Hepatocyte (in vitro differentiated cells): Measurements from ENCODE around the gene PRDX5.

ENCODE experiments used
- EZH2 ChIP-seq: fragments of 200-600 bp; sonication (generic); IDR thresholded peaks from 2 replicates; pipeline ENCODE4 v1.6.1; 2016; ENCODE audit warnings: antibody characterized with exemption, mild to moderate bottlenecking, borderline replicate concordance
- EZH2phosphoT487 ChIP-seq: fragments of 200-600 bp; sonication (generic); IDR thresholded peaks from one replicate; pipeline ENCODE4 v1.6.1; 2018; ENCODE audit warnings: antibody characterized with exemption, mild to moderate bottlenecking, low read depth, moderate library complexity; ENCODE audit not compliant: unreplicated experiment, severe bottlenecking
- TF ChIP-seq, protein P1 (sequence below): fragments of 200-600 bp; sonication (generic); IDR thresholded peaks from 2 replicates; pipeline ENCODE4 v1.5.1; 2016; ENCODE audit warnings: antibody characterized with exemption, mild to moderate bottlenecking; ENCODE audit not compliant: poor library complexity

DNA sequence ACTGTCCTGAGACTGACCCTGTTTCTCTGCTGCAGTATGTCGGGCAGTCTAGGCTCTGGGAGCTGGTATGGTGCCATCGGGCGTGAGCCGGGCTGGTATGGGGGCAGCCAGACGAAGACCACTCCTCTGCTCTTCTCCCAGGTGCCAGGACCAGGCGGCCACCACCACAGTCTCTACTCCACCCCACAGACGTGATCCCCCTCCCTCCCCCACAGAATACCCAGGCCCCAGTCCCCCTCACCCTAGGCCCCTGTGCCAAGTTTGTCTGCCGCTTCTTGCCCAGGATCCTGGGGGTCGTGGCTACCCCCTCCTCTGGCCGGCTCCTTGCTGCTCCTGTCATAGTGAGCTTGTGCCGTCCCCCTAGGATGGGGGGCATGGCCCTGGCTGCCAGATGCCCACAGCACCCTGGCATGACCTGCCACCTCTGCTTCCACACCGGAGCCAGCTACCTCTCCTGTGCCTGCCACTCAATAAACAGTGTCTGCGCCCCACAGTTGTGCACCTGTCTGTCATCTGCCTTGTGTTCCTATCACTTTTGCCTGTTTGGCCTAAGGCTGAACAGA lies 28.8 kb upstream of the PRDX5 start:
- TF ChIP-seq EZH2phosphoT487 = no peak
- TF ChIP-seq, protein P1, sequence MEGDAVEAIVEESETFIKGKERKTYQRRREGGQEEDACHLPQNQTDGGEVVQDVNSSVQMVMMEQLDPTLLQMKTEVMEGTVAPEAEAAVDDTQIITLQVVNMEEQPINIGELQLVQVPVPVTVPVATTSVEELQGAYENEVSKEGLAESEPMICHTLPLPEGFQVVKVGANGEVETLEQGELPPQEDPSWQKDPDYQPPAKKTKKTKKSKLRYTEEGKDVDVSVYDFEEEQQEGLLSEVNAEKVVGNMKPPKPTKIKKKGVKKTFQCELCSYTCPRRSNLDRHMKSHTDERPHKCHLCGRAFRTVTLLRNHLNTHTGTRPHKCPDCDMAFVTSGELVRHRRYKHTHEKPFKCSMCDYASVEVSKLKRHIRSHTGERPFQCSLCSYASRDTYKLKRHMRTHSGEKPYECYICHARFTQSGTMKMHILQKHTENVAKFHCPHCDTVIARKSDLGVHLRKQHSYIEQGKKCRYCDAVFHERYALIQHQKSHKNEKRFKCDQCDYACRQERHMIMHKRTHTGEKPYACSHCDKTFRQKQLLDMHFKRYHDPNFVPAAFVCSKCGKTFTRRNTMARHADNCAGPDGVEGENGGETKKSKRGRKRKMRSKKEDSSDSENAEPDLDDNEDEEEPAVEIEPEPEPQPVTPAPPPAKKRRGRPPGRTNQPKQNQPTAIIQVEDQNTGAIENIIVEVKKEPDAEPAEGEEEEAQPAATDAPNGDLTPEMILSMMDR = no peak
- no peak for TF ChIP-seq EZH2
